H9 (cell line): ENCODE data around the gene PDE4A. TPM values are rescaled to one million over a fixed set of nuclear protein-coding genes. Genes with fewer than 3 reads are reported as not detected.
A peak's percentile ranks its signal among the peaks of the same experiment; 100 is the strongest.

Experiments
- DNase-seq: peaks from one replicate; pipeline ENCODE4 v3.0.0-alpha.2; 2017
- H2AFZ ChIP-seq: one replicate; pipeline ENCODE4 v1.6.1; 2013; ENCODE audit warnings: mild to moderate bottlenecking, low read length, control low read depth, moderate library complexity
- H2AK5ac ChIP-seq: 2 replicates; pipeline ENCODE4 v1.6.1; 2013; ENCODE audit warnings: low read length, control low read depth, mixed read lengths; ENCODE audit not compliant: insufficient read length
- H2BK120ac ChIP-seq: one replicate; pipeline ENCODE4 v1.6.1; 2013; ENCODE audit warnings: low read depth, mild to moderate bottlenecking, low read length, control low read depth, inconsistent platforms; ENCODE audit not compliant: poor library complexity, severe bottlenecking
- H2BK12ac ChIP-seq: 2 replicates; pipeline ENCODE4 v1.6.1; 2013; ENCODE audit warnings: low read length, control low read depth, mixed read lengths, low read depth; ENCODE audit not compliant: insufficient read length
- H2BK15ac ChIP-seq: 2 replicates; pipeline ENCODE4 v1.6.1; 2013; ENCODE audit warnings: low read depth, low read length, control low read depth
- H2BK20ac ChIP-seq: one replicate; pipeline ENCODE4 v1.6.1; 2013; ENCODE audit warnings: low read depth, mild to moderate bottlenecking, low read length, control low read depth, inconsistent platforms; ENCODE audit not compliant: poor library complexity, severe bottlenecking
- H2BK5ac ChIP-seq: 2 replicates; pipeline ENCODE4 v1.6.1; 2013; ENCODE audit warnings: low read length, control low read depth, mixed read lengths; ENCODE audit not compliant: insufficient read length
- H3K14ac ChIP-seq: 2 replicates; pipeline ENCODE4 v1.6.1; 2013; ENCODE audit warnings: low read length, control low read depth; ENCODE audit not compliant: insufficient read depth
- H3K18ac ChIP-seq: 2 replicates; pipeline ENCODE4 v1.6.1; 2013; ENCODE audit warnings: low read depth, mild to moderate bottlenecking, mixed read lengths, low read length, control low read depth; ENCODE audit not compliant: insufficient read length
- H3K23ac ChIP-seq: 2 replicates; pipeline ENCODE4 v1.6.1; 2013; ENCODE audit warnings: low read length, control low read depth, mixed read lengths, low read depth; ENCODE audit not compliant: insufficient read length
- H3K23me2 ChIP-seq: 2 replicates; pipeline ENCODE4 v1.6.1; 2013; ENCODE audit warnings: low read depth, mild to moderate bottlenecking, mixed read lengths, low read length, control low read depth; ENCODE audit not compliant: insufficient read length, poor library complexity, severe bottlenecking
- H3K27ac ChIP-seq: 2 replicates; pipeline ENCODE4 v1.5.1; 2013; ENCODE audit warnings: low read length, control low read depth, mixed read lengths, low read depth; ENCODE audit not compliant: insufficient read length
- H3K27me3 ChIP-seq: 2 replicates; pipeline ENCODE4 v1.6.1; 2013; ENCODE audit warnings: low read length, control low read depth, inconsistent platforms; ENCODE audit not compliant: insufficient read depth
- H3K4ac ChIP-seq: 2 replicates; pipeline ENCODE4 v1.6.1; 2013; ENCODE audit warnings: low read depth, mild to moderate bottlenecking, control low read depth, inconsistent platforms, low read length, moderate library complexity
- H3K4me1 ChIP-seq: 2 replicates; pipeline ENCODE4 v1.6.1; 2013; ENCODE audit warnings: low read length, control low read depth, inconsistent platforms; ENCODE audit not compliant: insufficient read depth
- H3K4me2 ChIP-seq: 2 replicates; pipeline ENCODE4 v1.6.1; 2013; ENCODE audit warnings: low read length, control low read depth, mixed read lengths; ENCODE audit not compliant: insufficient read length, insufficient read depth
- H3K56ac ChIP-seq: 2 replicates; pipeline ENCODE4 v1.6.1; 2013; ENCODE audit warnings: low read depth, mild to moderate bottlenecking, mixed read lengths, low read length, control low read depth; ENCODE audit not compliant: insufficient read length
- H3K79me1 ChIP-seq: 2 replicates; pipeline ENCODE4 v1.6.1; 2013; ENCODE audit warnings: low read depth, mild to moderate bottlenecking, moderate library complexity, low read length, control low read depth, inconsistent platforms; ENCODE audit not compliant: insufficient read depth, poor library complexity, severe bottlenecking
- H3K79me2 ChIP-seq: 2 replicates; pipeline ENCODE4 v1.6.1; 2013; ENCODE audit warnings: low read length, control low read depth, inconsistent platforms; ENCODE audit not compliant: insufficient read depth
- H3K9ac ChIP-seq: 2 replicates; pipeline ENCODE4 v1.6.1; 2013; ENCODE audit warnings: low read length, control low read depth, mixed read lengths; ENCODE audit not compliant: insufficient read length; ENCODE audit errors: extremely low read depth
- H3K9me3 ChIP-seq: one replicate; pipeline ENCODE4 v1.6.1; 2013; ENCODE audit warnings: low read depth, low read length, inconsistent platforms; ENCODE audit not compliant: control insufficient read depth
- H3T11ph ChIP-seq: one replicate; pipeline ENCODE4 v1.6.1; 2013; ENCODE audit warnings: mild to moderate bottlenecking, low read length, control low read depth, inconsistent platforms
- H4K20me1 ChIP-seq: one replicate; pipeline ENCODE4 v1.6.1; 2013; ENCODE audit not compliant: control insufficient read depth, insufficient read length, insufficient read depth
- H4K5ac ChIP-seq: 2 replicates; pipeline ENCODE4 v1.6.1; 2013; ENCODE audit warnings: low read depth, mild to moderate bottlenecking, mixed read lengths, low read length, control low read depth; ENCODE audit not compliant: insufficient read length
- H4K8ac ChIP-seq: replicated peaks from 2 replicates; pipeline ENCODE4 v1.6.1; 2013; ENCODE audit warnings: low read length, control low read depth, mixed read lengths, low read depth; ENCODE audit not compliant: insufficient read length
- H4K91ac ChIP-seq: 2 replicates; pipeline ENCODE4 v1.6.1; 2013; ENCODE audit warnings: low read depth, mild to moderate bottlenecking, moderate library complexity, mixed read lengths, low read length, control low read depth; ENCODE audit not compliant: insufficient read length
- H3K27ac Mint-ChIP-seq, 3 experiments: 2 replicates in 2 of 3; 3 replicates in 1 of 3; pipeline ENCODE4 v1.8.0; 2020 to 2021; ENCODE audit warnings: mixed read lengths in 3 of 3, mild to moderate bottlenecking in 1 of 3, moderate library complexity in 1 of 3
- H3K27me3 Mint-ChIP-seq: 2 replicates; pipeline ENCODE4 v1.8.0; 2021; ENCODE audit warnings: low read depth, mild to moderate bottlenecking, moderate library complexity, mixed read lengths
- H3K36me3 Mint-ChIP-seq, 3 experiments: 2 replicates in 2 of 3; 3 replicates in 1 of 3; pipeline ENCODE4 v1.8.0; 2020 to 2021; ENCODE audit warnings: low read depth in 3 of 3, mixed read lengths in 3 of 3; ENCODE audit not compliant: insufficient read depth in 1 of 3
- H3K4me1 Mint-ChIP-seq, 2 experiments: 2 replicates each; pipeline ENCODE4 v1.8.0; 2020; ENCODE audit warnings: mixed read lengths in 2 of 2
- H3K4me3 Mint-ChIP-seq, 2 experiments: 2 replicates in 1 of 2; 3 replicates in 1 of 2; pipeline ENCODE4 v1.8.0; 2020 to 2021; ENCODE audit warnings: mild to moderate bottlenecking in 2 of 2, mixed read lengths in 2 of 2, moderate library complexity in 1 of 2
- H3K9me3 Mint-ChIP-seq, 2 experiments: 2 replicates in 1 of 2; 3 replicates in 1 of 2; pipeline ENCODE4 v1.8.0; 2020; ENCODE audit warnings: mild to moderate bottlenecking in 2 of 2, mixed read lengths in 2 of 2, moderate library complexity in 1 of 2
- CTCF ChIP-seq: fragments of 200-600 bp; sonication (generic); conservative IDR thresholded peaks from 3 replicates; pipeline ENCODE4 v1.8.0; 2021; ENCODE audit warnings: antibody characterized with exemption, mild to moderate bottlenecking
- WGBS: extraction: QIAGEN DNeasy Blood & Tissue Kit; methylation state at CpG from one replicate; pipeline ENCODE4 v1.1.7; 2013; ENCODE audit warnings: missing lambda C conversion rate, low lambda C conversion rate, mixed read lengths; ENCODE audit not compliant: insufficient read length; ENCODE audit errors: extremely low coverage; 5-methylcytosine and 5-hydroxymethylcytosine counted together
- total RNA-seq: library from RNA; stranded (reverse); gene quantifications from 2 replicates; pipeline ENCODE4 v1.2.1, GENCODE V29; 2021

Gene PDE4A
- total RNA-seq, 1 experiment from 2014 or later, result 8.5 TPM

- Histone ChIP-seq H4K91ac (no peak overlapping the region), H2BK15ac (no peak overlapping the region), H2BK120ac (no peak overlapping the region), H2BK5ac (no peak overlapping the region), H2BK20ac (no peak overlapping the region), H3K4me1 (no peaks in the 10 kb centered on the region), H4K5ac (no peak overlapping the region), H3T11ph (no peak overlapping the region), H2AFZ (no peak overlapping the region), H3K4me2 (no peak overlapping the region), H3K23me2 (no peaks in the 10 kb centered on the region), H4K8ac (no peak overlapping the region), H3K9me3 (no peaks in the 10 kb centered on the region), H3K14ac (no peak overlapping the region), H3K79me1 (no peaks in the 10 kb centered on the region), H2BK12ac (no peak overlapping the region), H3K27me3 (peaks cover 26% of the 10 kb centered on the region), H3K9ac (no peak overlapping the region), H3K56ac (no peak overlapping the region), H2AK5ac (no peak overlapping the region), H3K18ac (no peak overlapping the region), H3K79me2 (no peaks in the 10 kb centered on the region), H3K4ac (no peak overlapping the region), H3K23ac (no peak overlapping the region), H4K20me1 (peaks cover 2% of the 10 kb centered on the region), H3K27ac (no peak overlapping the region)
- Mint-ChIP-seq H3K36me3 (peaks cover 0 to 4% (median 0%) of the 10 kb centered on the region in 3 experiments; a peak in 2 of 7 replicates), H3K4me3 (peak overlapping the region; percentile 59 to 77), H3K27ac (no peak overlapping the region), H3K4me1 (peaks cover 15 to 21% of the 10 kb centered on the region in 2 experiments; a peak in 3 of 4 replicates), H3K27me3 (peaks cover 69% of the 10 kb centered on the region), H3K9me3 (peaks cover 4 to 9% of the 10 kb centered on the region in 2 experiments; a peak in 3 of 5 replicates)
- peak; percentile 69 for DNase-seq
- TF ChIP-seq CTCF, result no peak
- WGBS, result no CpG with 5 or more reads among the region's 64 CpGs
Measured at GRCh38 chr19:10431943-10432735, 11.8 kb downstream of the PDE4A start.
